K562 (cell line): ENCODE measurements around the gene IL17REL. TPM values are rescaled to one million over a fixed set of nuclear protein-coding genes. Genes with fewer than 3 reads are reported as not detected.

Experiments
- ARNT ChIP-seq, 2 experiments: fragments of 450-650 bp; IDR thresholded peaks; 2 replicates each; pipeline ENCODE4 v1.6.1; 2016; ENCODE audit warnings: mild to moderate bottlenecking in 1 of 2
- CBX5 ChIP-seq: IDR thresholded peaks from 2 replicates; pipeline ENCODE4 v1.6.1; 2014; ENCODE audit warnings: low read depth, borderline replicate concordance
- E4F1 ChIP-seq: fragments of 250-450 bp; sonication (Bioruptor Pico); IDR thresholded peaks from 2 replicates; pipeline ENCODE4 v1.5.0; 2021; ENCODE audit warnings: mild to moderate bottlenecking, borderline replicate concordance
- FOXM1 ChIP-seq, 2 experiments: fragments of 450-650 bp in 1 of 2; sonication (generic) in 1 of 2; formaldehyde crosslinking in 1 of 2; IDR thresholded peaks; 2 replicates each; pipeline versions ENCODE4 v1.6.1 to v1.9.0; 2017 to 2022; ENCODE audit warnings: low read depth in 2 of 2, mild to moderate bottlenecking in 2 of 2, missing genetic modification reagents in 1 of 2, moderate library complexity in 1 of 2
- HES1 ChIP-seq: fragments of 450-650 bp; IDR thresholded peaks from 2 replicates; pipeline ENCODE4 v1.6.1; 2016; ENCODE audit warnings: low read depth, mild to moderate bottlenecking, moderate library complexity
- ID3 ChIP-seq, 2 experiments: fragments of 250-450 bp in 1 of 2; fragments of 450-650 bp in 1 of 2; sonication (Bioruptor Pico) in 1 of 2; IDR thresholded peaks; 2 replicates each; pipeline versions ENCODE4 v1.6.1 to v1.8.0; 2016 to 2021; ENCODE audit warnings: mild to moderate bottlenecking in 2 of 2, moderate library complexity in 2 of 2, missing compliant biosample characterization in 1 of 2, missing genetic modification characterization in 1 of 2
- MCM2 ChIP-seq: fragments of 450-650 bp; IDR thresholded peaks from 2 replicates; pipeline ENCODE4 v1.6.1; 2017; ENCODE audit warnings: low read depth, mild to moderate bottlenecking
- MTF1 ChIP-seq: fragments of 250-450 bp; sonication (Bioruptor Pico); IDR thresholded peaks from 2 replicates; pipeline ENCODE4 v1.9.0; 2021; ENCODE audit warnings: moderate library complexity, mild to moderate bottlenecking, inconsistent platforms, borderline replicate concordance
- NCOA4 ChIP-seq: fragments of 450-650 bp; IDR thresholded peaks from 2 replicates; pipeline ENCODE4 v1.6.1; 2018; ENCODE audit warnings: mild to moderate bottlenecking; ENCODE audit not compliant: partially characterized antibody
- RAD21 ChIP-seq, 2 experiments: fragments of 250-450 bp in 1 of 2; fragments of 450-650 bp in 1 of 2; sonication (Bioruptor Pico) in 1 of 2; formaldehyde crosslinking in 1 of 2; IDR thresholded peaks in 1 of 2; conservative IDR thresholded peaks in 1 of 2; 2 replicates each; pipeline versions ENCODE4 v1.4.0 to v1.8.0; 2020 to 2022; ENCODE audit warnings: mild to moderate bottlenecking in 2 of 2, moderate library complexity in 1 of 2
- SAFB ChIP-seq: fragments of 200-400 bp; formaldehyde crosslinking; IDR thresholded peaks from 2 replicates; pipeline ENCODE4 v1.6.1; 2017; ENCODE audit warnings: low read depth, low read length, borderline replicate concordance
- SMAD1 ChIP-seq: fragments of 150-350 bp; IDR thresholded peaks from 2 replicates; pipeline ENCODE4 v1.6.1; 2014; ENCODE audit warnings: low read length, low read depth; ENCODE audit not compliant: partially characterized antibody
- SREBF2 ChIP-seq: sonication (generic); formaldehyde crosslinking; IDR thresholded peaks from 2 replicates; pipeline ENCODE4 v1.4.0; 2020; ENCODE audit warnings: mild to moderate bottlenecking, missing genetic modification reagents
- ZNF277 ChIP-seq: fragments of 250-450 bp; sonication (Bioruptor Pico); IDR thresholded peaks from 2 replicates; pipeline ENCODE4 v1.8.0; 2022; ENCODE audit warnings: inconsistent platforms, mild to moderate bottlenecking, moderate library complexity, borderline replicate concordance
- ZNF431 ChIP-seq: sonication (generic); formaldehyde crosslinking; IDR thresholded peaks from 2 replicates; pipeline ENCODE4 v1.8.0; 2022; ENCODE audit warnings: mild to moderate bottlenecking, missing genetic modification reagents
- ZNF507 ChIP-seq: conservative IDR thresholded peaks from 2 replicates; pipeline ENCODE4 v1.6.1; 2017; ENCODE audit warnings: missing genetic modification characterization, missing compliant biosample characterization
- ZNF75A ChIP-seq: fragments of 450-650 bp; formaldehyde crosslinking; IDR thresholded peaks from 2 replicates; pipeline ENCODE4 v1.4.0; 2020; ENCODE audit warnings: mild to moderate bottlenecking
- polyA plus RNA-seq, 8 experiments: library from polyadenylated mRNA; depleted of rRNA in 4 of 8; stranded (reverse) in 5 of 8; unstranded in 3 of 8; fragments of >200 nt; fragmentation: Nextera tagmentation in 2 of 8; fragmentation: Illumina TruSeq in 1 of 8; extraction: Ambion mirVana in 2 of 8; extraction: Trizol in 1 of 8; gene quantifications; 2 replicates each; pipeline versions ENCODE4 v1.2.1 to v1.2.3, GENCODE V29; 2011 to 2014; ENCODE audit warnings: inconsistent platforms in 1 of 8, missing spikeins in 1 of 8
- total RNA-seq, 7 experiments: library from RNA; depleted of rRNA in 6 of 7; stranded (reverse); fragments of >200 nt in 6 of 7; fragmentation: Illumina TruSeq in 2 of 7; extraction: Trizol in 2 of 7; gene quantifications; 2 replicates each; pipeline versions ENCODE4 v1.2.1 to v1.2.3, GENCODE V29; 2011 to 2021; ENCODE audit warnings: low replicate concordance in 1 of 7

Gene IL17REL
- total and polyA plus RNA-seq, 9 of the 15 experiments (the other 6 are each of a cell fraction or from before 2014, with no cell fraction given) = 0.05 to 0.42 (median 0.11) TPM; not detected in 4

GRCh38 chr22:49975543-49976389 lies 36.8 kb downstream of the IL17REL start (continued):
- TF ChIP-seq ZNF431 (CRISPR knock-in tag) (no peak), SAFB (no peak), RAD21 (CRISPR knock-in tag; conservative IDR thresholded peaks at IDR 0.05 in 1 of 2, IDR thresholded peaks at IDR 0.05 in 1 of 2) (no peak), MTF1 (no peak), ZNF75A (CRISPR knock-in tag) (no peak), ZNF507 (no peak), HES1 (no peak), FOXM1 (IDR thresholded peaks at IDR 0.05; ENCODE audit: low read depth) (no peak), FOXM1 (CRISPR knock-in tag; IDR thresholded peaks at IDR 0.05; ENCODE audit: low read depth) (no peak), SMAD1 (no peak), NCOA4 (peak; percentile 61), ID3 (CRISPR knock-in tag; IDR thresholded peaks at IDR 0.05) (no peak), ID3 (tag; IDR thresholded peaks at IDR 0.05) (no peak), CBX5 (no peak), ZNF277 (no peak), E4F1 (CRISPR knock-in tag) (no peak), SREBF2 (no peak), MCM2 (no peak), ARNT (IDR thresholded peaks at IDR 0.05) (peak; percentile 33 to 64; a peak in 1 of 4 replicates)
